SK-N-SH (cell line): ENCODE results near the gene TRIM42.

Experiments used
- CHD2 ChIP-seq: fragments of 150-350 bp; IDR thresholded peaks from 2 replicates; pipeline ENCODE4 v1.6.1; 2018; ENCODE audit warnings: low read length; ENCODE audit not compliant: partially characterized antibody
- EZH2phosphoT487 ChIP-seq: fragments of 200-600 bp; sonication (generic); IDR thresholded peaks from 2 replicates; pipeline ENCODE4 v1.6.1; 2017; ENCODE audit warnings: low read depth, mixed run types, mild to moderate bottlenecking, antibody characterized with exemption, moderate library complexity, borderline replicate concordance
- RAD21 ChIP-seq: IDR thresholded peaks from 2 replicates; pipeline ENCODE4 v1.6.1; 2012; ENCODE audit warnings: mild to moderate bottlenecking, low read length
- RXRA ChIP-seq: IDR thresholded peaks from 2 replicates; pipeline ENCODE4 v1.4.0; 2012; ENCODE audit warnings: low read depth, mild to moderate bottlenecking, borderline replicate concordance
- TF ChIP-seq, protein P1 (sequence below): fragments of 200-600 bp; sonication (generic); IDR thresholded peaks from 2 replicates; pipeline ENCODE4 v1.6.1; 2017; ENCODE audit warnings: antibody characterized with exemption, mild to moderate bottlenecking, moderate library complexity

DNA sequence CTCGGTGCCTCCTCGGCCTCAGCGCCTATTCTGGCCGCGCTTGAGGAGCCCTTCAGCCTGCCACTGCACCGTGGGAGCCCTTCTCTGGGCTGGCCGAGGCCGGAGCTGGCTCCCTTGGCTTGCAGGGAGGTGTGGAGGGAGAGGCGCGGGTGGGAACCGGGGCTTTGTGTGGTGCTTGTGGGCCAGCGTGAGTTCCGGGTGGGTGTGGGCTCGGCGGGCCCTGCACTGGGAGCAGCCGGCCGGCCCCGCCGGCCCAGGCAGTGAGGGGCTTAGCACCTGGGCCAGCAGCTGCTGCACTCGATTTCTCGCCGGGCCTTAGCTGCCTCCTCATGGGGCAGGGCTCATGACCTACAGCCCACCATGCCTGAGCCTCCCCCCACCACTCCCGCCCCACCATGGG lies 26.6 kb upstream of the TRIM42 start:
- TF ChIP-seq CHD2, result no peak
- TF ChIP-seq RAD21, result no peak
- TF ChIP-seq, protein P1, sequence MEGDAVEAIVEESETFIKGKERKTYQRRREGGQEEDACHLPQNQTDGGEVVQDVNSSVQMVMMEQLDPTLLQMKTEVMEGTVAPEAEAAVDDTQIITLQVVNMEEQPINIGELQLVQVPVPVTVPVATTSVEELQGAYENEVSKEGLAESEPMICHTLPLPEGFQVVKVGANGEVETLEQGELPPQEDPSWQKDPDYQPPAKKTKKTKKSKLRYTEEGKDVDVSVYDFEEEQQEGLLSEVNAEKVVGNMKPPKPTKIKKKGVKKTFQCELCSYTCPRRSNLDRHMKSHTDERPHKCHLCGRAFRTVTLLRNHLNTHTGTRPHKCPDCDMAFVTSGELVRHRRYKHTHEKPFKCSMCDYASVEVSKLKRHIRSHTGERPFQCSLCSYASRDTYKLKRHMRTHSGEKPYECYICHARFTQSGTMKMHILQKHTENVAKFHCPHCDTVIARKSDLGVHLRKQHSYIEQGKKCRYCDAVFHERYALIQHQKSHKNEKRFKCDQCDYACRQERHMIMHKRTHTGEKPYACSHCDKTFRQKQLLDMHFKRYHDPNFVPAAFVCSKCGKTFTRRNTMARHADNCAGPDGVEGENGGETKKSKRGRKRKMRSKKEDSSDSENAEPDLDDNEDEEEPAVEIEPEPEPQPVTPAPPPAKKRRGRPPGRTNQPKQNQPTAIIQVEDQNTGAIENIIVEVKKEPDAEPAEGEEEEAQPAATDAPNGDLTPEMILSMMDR, result no peak
- no peak for TF ChIP-seq RXRA
- no peak for TF ChIP-seq EZH2phosphoT487
